Osteoblast (primary cell): Measurements from ENCODE around the gene FFAR3. TPM values are rescaled to one million over a fixed set of nuclear protein-coding genes. Genes with fewer than 3 reads are reported as not detected.

Experiments
- DNase-seq: peaks from one replicate; pipeline ENCODE4 v3.0.0; 2011; ENCODE audit warnings: low spot score, mixed read lengths; ENCODE audit not compliant: insufficient read length; ENCODE audit errors: missing footprints
- H2AFZ ChIP-seq: 2 replicates; pipeline ENCODE4 v1.6.0; 2011; ENCODE audit warnings: mild to moderate bottlenecking, low read length
- H3K27ac ChIP-seq: 2 replicates; pipeline ENCODE4 v1.5.1; 2011; ENCODE audit warnings: mild to moderate bottlenecking, low read depth, low read length, moderate library complexity
- H3K27me3 ChIP-seq: 2 replicates; pipeline ENCODE4 v1.6.0; 2012; ENCODE audit warnings: mild to moderate bottlenecking, control low read depth, inconsistent platforms, low read length, moderate library complexity; ENCODE audit not compliant: insufficient read depth
- H3K36me3 ChIP-seq: 2 replicates; pipeline ENCODE4 v1.5.1; 2011; ENCODE audit warnings: mild to moderate bottlenecking, low read length, control low read depth, moderate library complexity; ENCODE audit not compliant: insufficient read depth
- H3K4me1 ChIP-seq: 2 replicates; pipeline ENCODE4 v1.5.1; 2011; ENCODE audit warnings: mild to moderate bottlenecking, low read length, control low read depth, moderate library complexity; ENCODE audit not compliant: insufficient read depth
- H3K4me2 ChIP-seq: 2 replicates; pipeline ENCODE4 v1.6.0; 2011; ENCODE audit warnings: mild to moderate bottlenecking, low read length; ENCODE audit not compliant: insufficient read depth
- H3K4me3 ChIP-seq: fragments of 200-600 bp; sonication (generic); 3 replicates; pipeline ENCODE4 v1.5.1; 2012; ENCODE audit warnings: mild to moderate bottlenecking, low read length, inconsistent platforms; ENCODE audit not compliant: insufficient read depth
- H3K79me2 ChIP-seq: 2 replicates; pipeline ENCODE4 v1.6.0; 2012; ENCODE audit warnings: mild to moderate bottlenecking, low read length, control low read depth, inconsistent platforms; ENCODE audit not compliant: insufficient read depth
- H3K9me3 ChIP-seq: 2 replicates; pipeline ENCODE4 v1.5.1; 2011; ENCODE audit warnings: low read depth, low read length, control low read depth
- H4K20me1 ChIP-seq: 2 replicates; pipeline ENCODE4 v1.6.0; 2012; ENCODE audit warnings: mild to moderate bottlenecking, low read length, control low read depth; ENCODE audit not compliant: insufficient read depth
- total RNA-seq: library from RNA; depleted of rRNA; stranded (reverse); fragments of >200 nt; gene quantifications from 2 replicates; pipeline ENCODE4 v1.2.3, GENCODE V29; 2012
- TF ChIP-seq, protein P1 (sequence below): IDR thresholded peaks from 2 replicates; pipeline ENCODE4 v1.5.1; 2011; ENCODE audit warnings: mild to moderate bottlenecking, low read depth, low read length, moderate library complexity; ENCODE audit errors: extremely low read depth

Gene FFAR3
- total RNA-seq, 1 donor, result not detected

- no peak for DNase-seq
These were observed 31.1 kb downstream of the FFAR3 start for GRCh38 chr19:35389192-35389861.

DNA sequence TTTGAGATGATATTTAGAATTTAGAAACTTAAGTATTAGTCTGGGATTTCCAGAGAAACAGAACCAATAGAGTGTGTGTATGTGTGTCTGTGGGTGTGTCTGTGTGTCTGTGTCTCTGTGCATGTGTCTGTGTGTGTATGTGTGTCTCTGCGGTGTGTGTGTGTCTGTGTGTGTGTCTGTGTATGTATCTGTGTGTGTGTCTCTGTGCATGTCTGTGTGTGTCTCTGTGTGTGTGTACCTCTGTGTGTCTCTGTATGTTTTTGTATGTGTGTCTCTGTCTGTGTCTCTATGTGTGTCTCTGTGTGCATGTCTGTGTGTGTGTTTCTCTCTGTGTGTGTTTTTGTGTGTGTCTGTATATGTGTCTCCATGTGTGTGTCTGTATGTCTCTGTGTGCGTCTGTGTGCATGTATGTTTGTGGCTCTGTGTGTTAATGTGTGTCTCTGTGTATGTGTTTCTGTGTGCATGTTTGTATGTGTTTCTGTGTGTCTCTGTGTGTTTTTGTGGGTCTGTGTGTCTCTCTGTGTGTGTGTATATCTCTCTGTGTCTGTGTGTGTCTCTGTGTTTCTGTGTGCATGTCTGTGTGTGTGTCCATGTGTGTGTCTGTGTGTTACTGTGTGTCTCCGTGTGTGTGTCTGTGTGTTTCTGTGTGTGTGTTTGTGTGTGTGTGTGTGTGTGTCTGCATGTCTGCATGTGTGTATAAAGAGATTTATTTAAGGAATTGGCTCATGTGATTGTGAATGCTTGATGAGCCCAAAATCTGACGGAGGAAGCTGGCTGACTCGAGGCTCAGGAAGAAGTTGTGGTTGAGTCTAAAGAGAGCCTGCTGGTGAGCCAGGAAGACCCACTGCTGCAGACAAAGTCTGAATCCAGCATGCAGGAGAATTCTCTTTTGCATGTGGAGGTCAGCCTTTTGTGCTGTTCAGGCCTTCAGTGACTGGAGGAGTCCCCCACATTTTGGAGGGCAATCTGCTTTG is 34.8 kb downstream of the FFAR3 start:
- Histone ChIP-seq H3K79me2 (no peaks in the 10 kb centered on the region), H3K4me3 (no peak overlapping the region), H3K36me3 (no peaks in the 10 kb centered on the region), H3K27me3 (no peaks in the 10 kb centered on the region), H4K20me1 (no peaks in the 10 kb centered on the region), H3K9me3 (no peaks in the 10 kb centered on the region), H3K27ac (no peak overlapping the region), H3K4me2 (no peak overlapping the region), H2AFZ (no peak overlapping the region), H3K4me1 (no peaks in the 10 kb centered on the region)
- DNase-seq, result no peak
- TF ChIP-seq, protein P1, sequence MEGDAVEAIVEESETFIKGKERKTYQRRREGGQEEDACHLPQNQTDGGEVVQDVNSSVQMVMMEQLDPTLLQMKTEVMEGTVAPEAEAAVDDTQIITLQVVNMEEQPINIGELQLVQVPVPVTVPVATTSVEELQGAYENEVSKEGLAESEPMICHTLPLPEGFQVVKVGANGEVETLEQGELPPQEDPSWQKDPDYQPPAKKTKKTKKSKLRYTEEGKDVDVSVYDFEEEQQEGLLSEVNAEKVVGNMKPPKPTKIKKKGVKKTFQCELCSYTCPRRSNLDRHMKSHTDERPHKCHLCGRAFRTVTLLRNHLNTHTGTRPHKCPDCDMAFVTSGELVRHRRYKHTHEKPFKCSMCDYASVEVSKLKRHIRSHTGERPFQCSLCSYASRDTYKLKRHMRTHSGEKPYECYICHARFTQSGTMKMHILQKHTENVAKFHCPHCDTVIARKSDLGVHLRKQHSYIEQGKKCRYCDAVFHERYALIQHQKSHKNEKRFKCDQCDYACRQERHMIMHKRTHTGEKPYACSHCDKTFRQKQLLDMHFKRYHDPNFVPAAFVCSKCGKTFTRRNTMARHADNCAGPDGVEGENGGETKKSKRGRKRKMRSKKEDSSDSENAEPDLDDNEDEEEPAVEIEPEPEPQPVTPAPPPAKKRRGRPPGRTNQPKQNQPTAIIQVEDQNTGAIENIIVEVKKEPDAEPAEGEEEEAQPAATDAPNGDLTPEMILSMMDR, result no peak

More at GRCh38 chr19:35389192-35389861, 31.1 kb downstream of the FFAR3 start:
- H2AFZ ChIP-seq, result no peak overlapping the region
- H3K79me2 ChIP-seq, result no peaks in the 10 kb centered on the region
- H3K4me1 ChIP-seq, result no peaks in the 10 kb centered on the region
- H3K27me3 ChIP-seq, result no peaks in the 10 kb centered on the region
- H3K4me2 ChIP-seq, result no peak overlapping the region
- TF ChIP-seq, protein P1, result no peak
- no peaks in the 10 kb centered on the region for H3K36me3 ChIP-seq
- H4K20me1 ChIP-seq, result no peaks in the 10 kb centered on the region
- H3K9me3 ChIP-seq, result peaks cover 2% of the 10 kb centered on the region
- H3K27ac ChIP-seq, result no peak overlapping the region
- H3K4me3 ChIP-seq, result no peak overlapping the region

DNA sequence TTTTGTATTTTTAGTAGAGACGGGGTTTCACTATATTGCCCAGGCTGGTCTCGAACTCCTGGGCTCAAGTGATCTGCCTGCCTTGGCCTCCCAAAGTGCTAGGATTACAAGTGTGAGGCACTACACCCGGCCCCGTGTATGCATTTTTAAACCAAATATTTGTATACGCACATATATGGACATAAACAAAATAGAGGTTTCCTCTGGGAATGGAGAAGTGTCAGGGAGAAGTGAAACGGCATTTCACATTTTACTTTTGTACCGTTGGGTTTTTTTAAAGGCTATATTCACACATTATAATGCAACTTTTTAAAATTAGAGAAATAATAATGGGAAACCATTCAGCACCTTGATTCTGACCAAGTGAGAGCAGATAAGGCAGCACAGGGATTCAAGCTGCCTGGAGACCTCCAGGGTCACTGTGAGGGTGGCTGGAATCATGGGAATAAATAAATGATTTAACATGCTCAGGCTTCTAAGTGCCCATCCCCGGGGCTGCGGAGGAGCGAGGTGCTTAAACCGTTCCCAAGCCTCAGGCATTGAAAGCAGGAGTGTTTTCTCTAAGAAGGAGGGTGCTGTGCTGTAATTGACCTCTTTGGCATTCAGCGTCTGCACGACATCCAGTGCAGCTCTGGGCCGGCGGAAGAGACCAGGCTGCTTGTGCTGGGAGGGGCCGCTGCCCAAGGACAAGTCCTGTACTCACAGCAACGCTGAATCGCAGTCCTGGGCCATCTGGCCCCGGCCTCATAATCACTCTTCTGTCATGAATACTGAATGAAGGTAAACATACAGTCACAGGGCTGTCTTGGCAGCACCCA is 37.3 kb downstream of the FFAR3 start:
- no peaks in the 10 kb centered on the region for H3K9me3 ChIP-seq
- no peak overlapping the region for H3K27ac ChIP-seq
- no peaks in the 10 kb centered on the region for H3K4me1 ChIP-seq
- H4K20me1 ChIP-seq, result no peaks in the 10 kb centered on the region
- H3K4me2 ChIP-seq, result no peak overlapping the region
- H3K36me3 ChIP-seq, result no peaks in the 10 kb centered on the region
- no peak overlapping the region for H3K4me3 ChIP-seq
- DNase-seq, result no peak
- TF ChIP-seq, protein P1, result no peak
- H2AFZ ChIP-seq, result peak overlapping the region; percentile 29
- no peaks in the 10 kb centered on the region for H3K79me2 ChIP-seq
- H3K27me3 ChIP-seq, result no peaks in the 10 kb centered on the region
